Measurements from ENCODE around the gene KRT76. TPM values are rescaled to one million over a fixed set of nuclear protein-coding genes. Genes with fewer than 3 reads are reported as not detected.

Gene KRT76
- total RNA-seq, 4 donors from 2014 or later, result not detected

DNA sequence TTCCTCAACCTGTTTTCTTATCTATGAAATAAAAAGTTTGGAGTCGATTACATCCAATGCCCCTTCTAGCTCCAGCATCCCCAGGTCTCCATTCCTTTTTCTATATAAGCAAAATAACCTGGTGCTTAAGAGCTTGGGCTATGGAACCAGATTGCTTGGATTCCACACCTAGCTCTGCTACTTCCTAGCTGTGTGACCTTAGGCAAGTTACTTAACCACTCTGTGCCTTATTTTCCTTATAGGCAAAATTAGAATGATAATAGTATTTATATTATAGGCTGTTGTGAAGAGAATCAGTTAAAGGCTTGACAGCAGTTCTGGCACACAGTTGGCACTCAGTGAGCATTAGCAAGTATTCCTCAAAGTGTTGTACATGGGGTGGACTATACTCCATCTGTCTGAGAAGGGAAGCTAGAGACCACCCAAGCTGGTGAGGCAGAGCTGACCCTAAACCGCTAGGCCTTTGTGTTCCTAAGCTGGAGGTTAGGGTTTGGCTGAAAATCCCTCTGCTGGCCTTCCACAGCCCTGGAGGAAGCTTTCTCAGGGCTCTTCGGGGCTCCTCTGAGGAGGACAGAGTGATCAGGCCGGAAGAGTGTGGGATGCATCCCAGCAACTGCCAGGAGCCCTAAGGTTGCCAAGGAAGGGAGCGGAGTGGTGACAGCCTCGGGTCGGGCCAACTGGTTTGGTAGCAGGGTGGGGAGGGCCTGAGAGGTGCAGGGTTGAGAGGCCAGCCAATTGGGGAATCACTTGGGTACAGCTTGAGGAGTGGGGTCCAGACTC lies 42.8 kb upstream of the KRT76 start:
- no peak for DNase-seq
- Histone ChIP-seq H3K4me1 (no peaks in the 10 kb centered on the region), H3K36me3 (no peaks in the 10 kb centered on the region), H3K4me3 (no peak overlapping the region), H3K27ac (no peak overlapping the region), H3K27me3 (peaks cover 10% of the 10 kb centered on the region), H3K9me3 (no peaks in the 10 kb centered on the region)
- intact Hi-C loops (cut with DNase I; ENCODE audit: low total_unique reads) (no loop called here), in situ Hi-C loops (cut with MboI; ENCODE audit: low pct_ligation_motif_present in 1 of 4, low pct_unique_long_range_greater_than_20kb in 1 of 4, low sequenced_read_pairs in 3 of 4) (no loop called here)
- TF ChIP-seq CTCF (IDR thresholded peaks at IDR 0.05), result no peak
- TF ChIP-seq EP300 (IDR thresholded peaks at IDR 0.05; ENCODE audit: low read depth), result no peak
- TF ChIP-seq POLR2AphosphoS5 (IDR thresholded peaks at IDR 0.05), result no peak
- TF ChIP-seq POLR2A (IDR thresholded peaks at IDR 0.05), result no peak
- WGBS, 2 donors (ENCODE audit: low coverage in 1 of 2), result 86 to 87% methylated on average over 1 to 7 of the region's 7 CpGs

GRCh38 chr12:52818887-52819420 lies 41.8 kb upstream of the KRT76 start:
- in situ Hi-C loops (cut with MboI; ENCODE audit: low pct_ligation_motif_present in 1 of 4, low pct_unique_long_range_greater_than_20kb in 1 of 4, low sequenced_read_pairs in 3 of 4), result no loop called here
- TF ChIP-seq POLR2A (IDR thresholded peaks at IDR 0.05), result no peak
- no peak for TF ChIP-seq EP300 (IDR thresholded peaks at IDR 0.05; ENCODE audit: low read depth)
- H3K4me3 ChIP-seq, result no peak overlapping the region
- H3K27me3 ChIP-seq, result peaks cover 10% of the 10 kb centered on the region
- no peaks in the 10 kb centered on the region for H3K9me3 ChIP-seq
- intact Hi-C loops (cut with DNase I; ENCODE audit: low total_unique reads), result no loop called here
- H3K36me3 ChIP-seq, result no peaks in the 10 kb centered on the region
- WGBS, 2 donors (ENCODE audit: low coverage in 1 of 2), result 38% methylated on average over 7 of the region's 7 CpGs; no CpG with 5 or more reads in 1 of the 2 donors
- no peaks in the 10 kb centered on the region for H3K4me1 ChIP-seq
- no peak for DNase-seq
- no peak overlapping the region for H3K27ac ChIP-seq

DNA sequence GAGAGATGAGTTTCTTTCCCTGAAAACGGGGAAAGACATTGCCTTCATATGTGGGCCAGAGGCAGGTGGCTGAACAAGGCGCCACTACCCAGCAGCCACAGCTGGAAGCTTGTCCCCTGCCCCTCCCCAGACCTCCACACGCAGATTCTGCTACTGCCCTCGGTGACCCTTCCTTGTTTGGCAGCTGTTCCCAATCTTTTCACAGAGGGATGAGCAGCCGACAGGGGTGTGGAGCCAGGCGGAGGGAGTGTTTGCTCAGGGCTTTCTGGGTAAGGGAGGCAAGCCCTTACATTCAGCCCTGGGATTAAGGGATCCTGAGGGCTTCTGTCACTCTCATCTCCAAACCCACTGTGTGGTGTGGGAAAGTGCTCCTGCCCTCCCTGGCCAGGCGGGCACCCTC lies 41.2 kb upstream of the KRT76 start:
- intact Hi-C loops (cut with DNase I; ENCODE audit: low total_unique reads), result no loop called here
- no peak for DNase-seq
- TF ChIP-seq CTCF (IDR thresholded peaks at IDR 0.05) (no peak), POLR2AphosphoS5 (IDR thresholded peaks at IDR 0.05) (no peak), POLR2A (IDR thresholded peaks at IDR 0.05) (no peak), EP300 (IDR thresholded peaks at IDR 0.05; ENCODE audit: low read depth) (no peak)
- Histone ChIP-seq H3K9me3 (no peaks in the 10 kb centered on the region), H3K27ac (no peak overlapping the region), H3K27me3 (peaks cover 10% of the 10 kb centered on the region), H3K4me3 (no peak overlapping the region), H3K36me3 (no peaks in the 10 kb centered on the region), H3K4me1 (no peaks in the 10 kb centered on the region)
- in situ Hi-C loops (cut with MboI; ENCODE audit: low pct_ligation_motif_present in 1 of 4, low pct_unique_long_range_greater_than_20kb in 1 of 4, low sequenced_read_pairs in 3 of 4), result no loop called here
- whole genome bisulfite sequencing, 2 donors (ENCODE audit: low coverage in 1 of 2), result 35% methylated on average over 7 of the region's 7 CpGs; no CpG with 5 or more reads in 1 of the 2 donors

DNA sequence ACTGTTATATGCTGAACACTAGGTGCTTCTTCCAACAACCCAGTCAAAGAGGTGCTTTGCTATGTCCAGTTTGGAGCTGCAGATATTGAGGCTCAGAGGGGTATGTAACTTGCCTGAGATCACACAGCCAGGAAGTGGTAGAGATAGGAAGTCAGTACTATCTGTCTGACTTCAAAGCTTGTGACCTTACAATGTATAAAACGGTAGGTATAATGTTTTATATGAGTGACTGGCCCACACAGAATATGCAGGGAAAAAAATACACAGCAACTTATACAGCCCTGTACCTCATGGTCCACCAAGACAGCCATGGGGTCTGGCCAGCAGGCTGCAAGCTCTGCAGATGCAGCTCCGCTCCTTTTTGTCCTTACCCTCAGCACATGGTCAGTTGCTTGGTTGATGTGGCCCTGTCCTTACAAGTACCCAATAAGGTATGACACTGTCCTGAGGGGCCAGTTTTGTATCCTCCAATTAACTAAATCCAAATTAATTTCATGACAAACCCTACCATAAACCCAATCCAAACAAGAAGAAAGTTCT lies 40.6 kb upstream of the KRT76 start:
- no peaks in the 10 kb centered on the region for H3K9me3 ChIP-seq
- TF ChIP-seq POLR2A (IDR thresholded peaks at IDR 0.05) (no peak), EP300 (IDR thresholded peaks at IDR 0.05; ENCODE audit: low read depth) (no peak), CTCF (IDR thresholded peaks at IDR 0.05) (no peak), POLR2AphosphoS5 (IDR thresholded peaks at IDR 0.05) (no peak)
- H3K36me3 ChIP-seq, result no peaks in the 10 kb centered on the region
- in situ Hi-C loops (cut with MboI; ENCODE audit: low pct_ligation_motif_present in 1 of 4, low pct_unique_long_range_greater_than_20kb in 1 of 4, low sequenced_read_pairs in 3 of 4) (no loop called here), intact Hi-C loops (cut with DNase I; ENCODE audit: low total_unique reads) (no loop called here)
- H3K4me3 ChIP-seq, result no peak overlapping the region
- peaks cover 10% of the 10 kb centered on the region for H3K27me3 ChIP-seq
- H3K27ac ChIP-seq, result no peak overlapping the region
- no peak for DNase-seq
- H3K4me1 ChIP-seq, result no peaks in the 10 kb centered on the region
- 60 to 75% methylated on average over 1 to 2 of the region's 2 CpGs for WGBS, 2 donors (ENCODE audit: low coverage in 1 of 2)
